Panc1 (cell line): ENCODE results near the gene NUP54.

Source experiments
- CTCF ChIP-seq: fragments of 450-650 bp; IDR thresholded peaks from 2 replicates; pipeline ENCODE4 v1.5.1; 2017; ENCODE audit warnings: mild to moderate bottlenecking
- POLR2AphosphoS5 ChIP-seq: IDR thresholded peaks from 2 replicates; pipeline ENCODE4 v1.6.1; 2012; ENCODE audit warnings: mild to moderate bottlenecking, low read depth, low read length, moderate library complexity
- REST ChIP-seq, 2 experiments: IDR thresholded peaks; 2 replicates each; pipeline ENCODE4 v1.6.1; 2011 to 2012; ENCODE audit warnings: low read depth in 2 of 2, control low read depth in 1 of 2, low read length in 1 of 2, mild to moderate bottlenecking in 1 of 2, moderate library complexity in 1 of 2; ENCODE audit not compliant: insufficient read depth in 1 of 2
- SIN3A ChIP-seq: IDR thresholded peaks from 2 replicates; pipeline ENCODE4 v1.6.1; 2012; ENCODE audit warnings: low read depth, mild to moderate bottlenecking, low read length, moderate library complexity, borderline replicate concordance; ENCODE audit not compliant: insufficient read depth

- TF ChIP-seq CTCF = no peak
- TF ChIP-seq REST (IDR thresholded peaks at IDR 0.05; ENCODE audit: insufficient read depth in 1 of 2, low read depth in 2 of 2, low read length in 1 of 2) = no peak
- no peak for TF ChIP-seq POLR2AphosphoS5
- TF ChIP-seq SIN3A = no peak
These were observed 42.5 kb downstream of the NUP54 start for GRCh38 chr4:76105652-76106051.
